IMR-90 (cell line): Measurements from ENCODE around the gene UTF1. TPM values are rescaled to one million over a fixed set of nuclear protein-coding genes. Genes with fewer than 3 reads are reported as not detected.

Experiments used
- ATAC-seq: fragments of 200-7000 bp; cut with Tn5 transposase; 2 replicates; pipeline ENCODE4 v1.9.1; 2020; ENCODE audit warnings: low read depth, mild to moderate bottlenecking, moderate library complexity
- BruUV-seq: library from RNA; stranded (reverse); fragments of 400-500 nt; replicated peaks from 2 replicates; lab custom pipeline; 2021; lab: Mats Ljungman, UMichigan
- CTCF ChIA-PET: fragments of 300-600 bp; formaldehyde crosslinking; extraction: SDS; loops from one replicate; lab custom pipeline; 2021; ENCODE audit warnings: antibody characterized with exemption; lab: Yijun Ruan, JAX
- POLR2A ChIA-PET: fragments of 300-600 bp; sonication (Branson Sonifier 250); formaldehyde crosslinking; loops from one replicate; lab custom pipeline; 2022; ENCODE audit warnings: antibody characterized with exemption; ENCODE audit not compliant: unreplicated experiment; lab: Charles Lee
- DNase-seq: peaks from one replicate; pipeline ENCODE4 v3.0.0; 2013
- H2AFZ ChIP-seq: replicated peaks from 2 replicates; pipeline ENCODE3; 2013; ENCODE audit warnings: low read length, mild to moderate bottlenecking; ENCODE audit not compliant: poor library complexity
- H2AK5ac ChIP-seq: 2 replicates; pipeline ENCODE4 v1.6.1; 2013; ENCODE audit warnings: low read depth, low read length, inconsistent platforms
- H2AK9ac ChIP-seq: replicated peaks from 2 replicates; pipeline ENCODE3; 2013; ENCODE audit warnings: mild to moderate bottlenecking, low read depth, low read length, moderate library complexity; ENCODE audit not compliant: poor library complexity
- H2BK120ac ChIP-seq: 2 replicates; pipeline ENCODE4 v1.6.1; 2013; ENCODE audit warnings: low read depth, low read length, inconsistent platforms
- H2BK15ac ChIP-seq: 3 replicates; pipeline ENCODE4 v1.6.1; 2013; ENCODE audit warnings: low read depth, low read length, inconsistent platforms
- H2BK20ac ChIP-seq: 2 replicates; pipeline ENCODE4 v1.6.1; 2013; ENCODE audit warnings: low read depth, mild to moderate bottlenecking, inconsistent platforms, low read length, moderate library complexity
- H2BK5ac ChIP-seq: 2 replicates; pipeline ENCODE4 v1.6.1; 2013; ENCODE audit warnings: mild to moderate bottlenecking, low read depth, low read length, inconsistent platforms; ENCODE audit not compliant: poor library complexity, severe bottlenecking
- H3K14ac ChIP-seq: replicated peaks from 2 replicates; pipeline ENCODE4 v1.6.1; 2013; ENCODE audit warnings: low read depth, low read length, inconsistent platforms
- H3K18ac ChIP-seq: 2 replicates; pipeline ENCODE4 v1.6.1; 2013; ENCODE audit warnings: low read depth, low read length, control low read depth
- H3K23ac ChIP-seq: 2 replicates; pipeline ENCODE4 v1.6.1; 2013; ENCODE audit warnings: low read depth, low read length, inconsistent platforms
- H3K27ac ChIP-seq: 2 replicates; pipeline ENCODE4 v1.5.1; 2013; ENCODE audit warnings: mild to moderate bottlenecking, control low read depth, low read length; ENCODE audit not compliant: insufficient read depth
- H3K27me3 ChIP-seq: 2 replicates; pipeline ENCODE4 v1.6.1; 2013; ENCODE audit warnings: low read length; ENCODE audit not compliant: control insufficient read depth, insufficient read depth
- H3K36me3 ChIP-seq: 2 replicates; pipeline ENCODE4 v1.6.1; 2013; ENCODE audit warnings: low read length, mixed read lengths; ENCODE audit not compliant: control insufficient read depth, insufficient read depth
- H3K4ac ChIP-seq: 2 replicates; pipeline ENCODE4 v1.6.1; 2013; ENCODE audit warnings: low read depth, low read length, inconsistent platforms
- H3K4me1 ChIP-seq: 2 replicates; pipeline ENCODE4 v1.6.1; 2013; ENCODE audit warnings: low read length, mixed read lengths; ENCODE audit not compliant: control insufficient read depth, insufficient read depth
- H3K4me2 ChIP-seq: 2 replicates; pipeline ENCODE4 v1.6.1; 2013; ENCODE audit warnings: low read depth, mild to moderate bottlenecking, control low read depth, low read length, moderate library complexity
- H3K4me3 ChIP-seq: 2 replicates; pipeline ENCODE4 v1.5.1; 2013; ENCODE audit warnings: low read depth, mild to moderate bottlenecking, control low read depth, low read length, moderate library complexity; ENCODE audit not compliant: insufficient read depth
- H3K56ac ChIP-seq: 2 replicates; pipeline ENCODE4 v1.6.1; 2013; ENCODE audit warnings: low read length, inconsistent platforms; ENCODE audit not compliant: insufficient read depth; ENCODE audit errors: extremely low read depth
- H3K79me1 ChIP-seq, 2 experiments: 2 replicates each; pipeline ENCODE4 v1.6.1; 2013; ENCODE audit warnings: low read length in 2 of 2, inconsistent platforms in 1 of 2, low read depth in 1 of 2
- H3K9ac ChIP-seq: 2 replicates; pipeline ENCODE4 v1.6.1; 2013; ENCODE audit warnings: low read depth, low read length, control low read depth
- H3K9me1 ChIP-seq: 2 replicates; pipeline ENCODE4 v1.6.1; 2013; ENCODE audit warnings: low read length, inconsistent platforms; ENCODE audit not compliant: insufficient read depth
- H3K9me3 ChIP-seq: 2 replicates; pipeline ENCODE4 v1.6.1; 2013; ENCODE audit warnings: low read length; ENCODE audit not compliant: control insufficient read depth, insufficient read depth
- H4K20me1 ChIP-seq: 2 replicates; pipeline ENCODE4 v1.6.1; 2013; ENCODE audit warnings: low read length, inconsistent platforms; ENCODE audit not compliant: insufficient read depth
- H4K5ac ChIP-seq: 2 replicates; pipeline ENCODE4 v1.6.1; 2013; ENCODE audit warnings: mild to moderate bottlenecking, low read depth, low read length, control low read depth
- H4K8ac ChIP-seq, 2 experiments: 2 replicates each; pipeline ENCODE4 v1.6.1; 2013; ENCODE audit warnings: low read depth in 2 of 2, low read length in 2 of 2, control low read depth in 1 of 2, inconsistent platforms in 1 of 2
- H4K91ac ChIP-seq: 2 replicates; pipeline ENCODE4 v1.6.1; 2013; ENCODE audit warnings: low read depth, low read length, inconsistent platforms; ENCODE audit not compliant: insufficient read depth
- BHLHE40 ChIP-seq: fragments of 150-350 bp; IDR thresholded peaks from 2 replicates; pipeline ENCODE4 v1.6.1; 2016; ENCODE audit warnings: mild to moderate bottlenecking, low read depth, low read length
- CEBPB ChIP-seq: IDR thresholded peaks from 2 replicates; pipeline ENCODE4 v1.6.1; 2012; ENCODE audit warnings: low read depth, low read length, improper control_type of control experiment
- CHD1 ChIP-seq: IDR thresholded peaks from 2 replicates; pipeline ENCODE4 v1.6.1; 2012; ENCODE audit warnings: low read depth, low read length, improper control_type of control experiment
- ELK1 ChIP-seq: fragments of 150-350 bp; IDR thresholded peaks from 2 replicates; pipeline ENCODE4 v1.6.1; 2016; ENCODE audit warnings: low read depth, mild to moderate bottlenecking, low read length, moderate library complexity, borderline replicate concordance
- FOS ChIP-seq: fragments of 150-350 bp; IDR thresholded peaks from 2 replicates; pipeline ENCODE4 v1.6.1; 2016; ENCODE audit warnings: low read depth, low read length
- MAFK ChIP-seq: IDR thresholded peaks from 2 replicates; pipeline ENCODE4 v1.6.1; 2012; ENCODE audit warnings: low read depth, low read length, improper control_type of control experiment
- MAZ ChIP-seq: IDR thresholded peaks from 2 replicates; pipeline ENCODE4 v1.6.1; 2012; ENCODE audit warnings: low read depth, mild to moderate bottlenecking, low read length, improper control_type of control experiment, moderate library complexity, borderline replicate concordance
- NFE2L2 ChIP-seq: fragments of 150-350 bp; IDR thresholded peaks from 2 replicates; pipeline ENCODE4 v1.6.1; 2016; ENCODE audit warnings: low read depth, mild to moderate bottlenecking, low read length
- POLR2A ChIP-seq: IDR thresholded peaks from 2 replicates; pipeline ENCODE4 v1.6.1; 2012; ENCODE audit warnings: mild to moderate bottlenecking, low read depth, low read length
- RCOR1 ChIP-seq: IDR thresholded peaks from 2 replicates; pipeline ENCODE4 v1.6.1; 2012; ENCODE audit warnings: mild to moderate bottlenecking, low read length, improper control_type of control experiment; ENCODE audit not compliant: insufficient replicate concordance
- RFX5 ChIP-seq: IDR thresholded peaks from 2 replicates; pipeline ENCODE4 v1.8.0; 2012; ENCODE audit warnings: low read depth, mild to moderate bottlenecking, low read length, moderate library complexity
- SMC3 ChIP-seq: fragments of 150-350 bp; IDR thresholded peaks from 2 replicates; pipeline ENCODE4 v1.6.1; 2016; ENCODE audit warnings: low read depth, mild to moderate bottlenecking, antibody characterized with exemption, low read length, moderate library complexity
- WGBS, 2 experiments: methylation state at CpG; one replicate each; pipeline versions ENCODE4 v1.1.5 to v1.1.7; 2013; ENCODE audit warnings: missing lambda C conversion rate in 2 of 2; ENCODE audit not compliant: insufficient read length in 1 of 2; ENCODE audit errors: extremely low coverage in 2 of 2; 5-methylcytosine and 5-hydroxymethylcytosine counted together
- dilution Hi-C: fragments of 300-500 bp; cut with HindIII; formaldehyde crosslinking; loops from one replicate; pipeline ENCODE4 v1.14.3; 2018; ENCODE audit warnings: low sequenced_read_pairs; ENCODE audit not compliant: unreplicated experiment
- in situ Hi-C: fragments of 300-500 bp; cut with MboI; formaldehyde crosslinking; loops from 3 replicates; pipeline ENCODE4 v1.14.3; 2019; ENCODE audit warnings: low sequenced_read_pairs, inconsistent platforms, mixed read lengths
- intact Hi-C: fragments of 100-400 bp; cut with micrococcal nuclease; formaldehyde crosslinking; loops from 2 replicates; pipeline ENCODE4 v1.10.0; 2022
- polyA plus RNA-seq, 3 experiments: library from polyadenylated mRNA; depleted of rRNA; stranded (reverse); fragments of >200 nt; gene quantifications; 2 replicates each; pipeline ENCODE4 v1.2.3, GENCODE V29; 2012; ENCODE audit warnings: low replicate concordance in 1 of 3
- total RNA-seq: library from RNA; depleted of rRNA; stranded (reverse); fragments of >200 nt; gene quantifications from 2 replicates; pipeline ENCODE4 v1.2.3, GENCODE V29; 2012
- TF ChIP-seq, protein P1 (sequence below): fragments of 150-350 bp; IDR thresholded peaks from 2 replicates; pipeline ENCODE4 v1.6.1; 2017; ENCODE audit warnings: mild to moderate bottlenecking, antibody characterized with exemption, low read length, low read depth
- TF ChIP-seq, protein P2 (sequence below): conservative IDR thresholded peaks from 2 replicates; pipeline ENCODE4 v1.5.1; 2012; ENCODE audit warnings: mild to moderate bottlenecking, low read depth, low read length, improper control_type of control experiment

Gene UTF1
- total and polyA plus RNA-seq, 2 of the 4 experiments (the other 2 are of a cell fraction), result not detected

GRCh38 chr10:133237588-133238465 lies 7.8 kb downstream of the UTF1 start, which contains the start of gene VENTX:
TSS of gene VENTX (plus strand) at chr10:133237855. CDS start at chr10:133237915, 60 bp downstream.
- WGBS, 2 experiments, result 4% methylated on average over 30 of the region's 60 CpGs; no CpG with 5 or more reads in 1 of the 2 experiments
- H4K8ac ChIP-seq, result no peak within 1 kb of the TSS
- dilution Hi-C loops (no loop called here), in situ Hi-C loops (no loop called here), intact Hi-C loops (no loop called here)
- no peak within 1 kb of the TSS for H2AK5ac ChIP-seq
- peaks cover 77% of the 10 kb centered on the region for H3K27me3 ChIP-seq
- ATAC-seq, result no peak
- CTCF ChIA-PET, result no interaction called here
- no peak within 1 kb of the TSS for H3K4me3 ChIP-seq
- no TSS peak for BruUV-seq
- H2BK120ac ChIP-seq, result no peak within 1 kb of the TSS
- H2AK9ac ChIP-seq, result no peak within 1 kb of the TSS
- H2AFZ ChIP-seq, result peak within 1 kb of the TSS; percentile 80
- H3K4me1 ChIP-seq, result peaks cover 5% of the 10 kb centered on the region; the same call in 1 of the 2 replicates
- no peak within 1 kb of the TSS for H3K56ac ChIP-seq
- DNase-seq, result no peak
- H3K14ac ChIP-seq, result no peak within 1 kb of the TSS
- H3K9ac ChIP-seq, result no peak within 1 kb of the TSS
- H2BK20ac ChIP-seq, result no peak within 1 kb of the TSS
- no peak within 1 kb of the TSS for H2BK5ac ChIP-seq
- H4K5ac ChIP-seq, result no peak within 1 kb of the TSS
- H3K18ac ChIP-seq, result no peak within 1 kb of the TSS
- no peak within 1 kb of the TSS for H3K4ac ChIP-seq
- H3K79me1 ChIP-seq, result no peaks in the 10 kb centered on the region
- no peak within 1 kb of the TSS for H3K27ac ChIP-seq
- no peak within 1 kb of the TSS for H3K23ac ChIP-seq
- peaks cover under 1% of the 10 kb centered on the region; the same call in 1 of the 2 replicates for H3K9me1 ChIP-seq
- H3K9me3 ChIP-seq, result peaks cover 4% of the 10 kb centered on the region; the same call in 1 of the 2 replicates
- no peak within 1 kb of the TSS for H3K4me2 ChIP-seq
- POLR2A ChIA-PET, result no interaction called here
- no peak within 1 kb of the TSS for H2BK15ac ChIP-seq
- no peaks in the 10 kb centered on the region; the same call in 1 of the 2 replicates for H4K20me1 ChIP-seq
- H4K91ac ChIP-seq, result no peak within 1 kb of the TSS
- H3K36me3 ChIP-seq, result no peaks in the 10 kb centered on the region
- TF ChIP-seq MAZ (no peak), CHD1 (no peak), RCOR1 (no peak), NFE2L2 (no peak), BHLHE40 (no peak), ELK1 (no peak), FOS (no peak), RFX5 (no peak), POLR2A (no peak), CEBPB (no peak), SMC3 (no peak), MAFK (no peak)
- TF ChIP-seq, protein P1, sequence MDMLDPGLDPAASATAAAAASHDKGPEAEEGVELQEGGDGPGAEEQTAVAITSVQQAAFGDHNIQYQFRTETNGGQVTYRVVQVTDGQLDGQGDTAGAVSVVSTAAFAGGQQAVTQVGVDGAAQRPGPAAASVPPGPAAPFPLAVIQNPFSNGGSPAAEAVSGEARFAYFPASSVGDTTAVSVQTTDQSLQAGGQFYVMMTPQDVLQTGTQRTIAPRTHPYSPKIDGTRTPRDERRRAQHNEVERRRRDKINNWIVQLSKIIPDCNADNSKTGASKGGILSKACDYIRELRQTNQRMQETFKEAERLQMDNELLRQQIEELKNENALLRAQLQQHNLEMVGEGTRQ, result no peak
- TF ChIP-seq, protein P2, sequence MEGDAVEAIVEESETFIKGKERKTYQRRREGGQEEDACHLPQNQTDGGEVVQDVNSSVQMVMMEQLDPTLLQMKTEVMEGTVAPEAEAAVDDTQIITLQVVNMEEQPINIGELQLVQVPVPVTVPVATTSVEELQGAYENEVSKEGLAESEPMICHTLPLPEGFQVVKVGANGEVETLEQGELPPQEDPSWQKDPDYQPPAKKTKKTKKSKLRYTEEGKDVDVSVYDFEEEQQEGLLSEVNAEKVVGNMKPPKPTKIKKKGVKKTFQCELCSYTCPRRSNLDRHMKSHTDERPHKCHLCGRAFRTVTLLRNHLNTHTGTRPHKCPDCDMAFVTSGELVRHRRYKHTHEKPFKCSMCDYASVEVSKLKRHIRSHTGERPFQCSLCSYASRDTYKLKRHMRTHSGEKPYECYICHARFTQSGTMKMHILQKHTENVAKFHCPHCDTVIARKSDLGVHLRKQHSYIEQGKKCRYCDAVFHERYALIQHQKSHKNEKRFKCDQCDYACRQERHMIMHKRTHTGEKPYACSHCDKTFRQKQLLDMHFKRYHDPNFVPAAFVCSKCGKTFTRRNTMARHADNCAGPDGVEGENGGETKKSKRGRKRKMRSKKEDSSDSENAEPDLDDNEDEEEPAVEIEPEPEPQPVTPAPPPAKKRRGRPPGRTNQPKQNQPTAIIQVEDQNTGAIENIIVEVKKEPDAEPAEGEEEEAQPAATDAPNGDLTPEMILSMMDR, result no peak
